GM21529 (cell line): ENCODE data around the gene NRIP1.
"Not testable (repeated sequence)": the region's sequence is repeated elsewhere in the genome, so short reads cannot be mapped to it uniquely, and the experiment has no call there.

Experiments used
- ATAC-seq: cut with Tn5 transposase; IDR thresholded peaks from one replicate; pipeline ENCODE4 v1.9.1; 2021; ENCODE audit not compliant: unreplicated experiment

Gene NRIP1

GRCh38 chr21:14981246-14981645 lies 83.6 kb downstream of the NRIP1 start:
- ATAC-seq, result no peak

- no peak for ATAC-seq
Observed at GRCh38 chr21:14979264-14979663, 85.5 kb downstream of the NRIP1 start.

- no peak for ATAC-seq
Observed at GRCh38 chr21:14977814-14978213, 87.0 kb downstream of the NRIP1 start.

GRCh38 chr21:14975136-14975919 lies 89.5 kb downstream of the NRIP1 start:
- no peak for ATAC-seq

- no peak for ATAC-seq
Observed at GRCh38 chr21:14972678-14973077, 92.1 kb downstream of the NRIP1 start.

GRCh38 chr21:14968821-14969220 lies 96.0 kb downstream of the NRIP1 start:
- no peak for ATAC-seq

- no peak for ATAC-seq
Observed at GRCh38 chr21:14968029-14968428, 96.8 kb downstream of the NRIP1 start.

- ATAC-seq, result no peak
Observed at GRCh38 chr21:14964621-14965020, 100.2 kb downstream of the NRIP1 start.

GRCh38 chr21:14962217-14962616 lies 102.6 kb downstream of the NRIP1 start:
- ATAC-seq, result no peak

- ATAC-seq, result no peak
Observed at GRCh38 chr21:14961502-14961901, 103.3 kb downstream of the NRIP1 start.

GRCh38 chr21:14959343-14959742 lies 105.5 kb downstream of the NRIP1 start:
- ATAC-seq, result no peak

- ATAC-seq, result no peak
Observed at GRCh38 chr21:14957836-14958235, 107.0 kb downstream of the NRIP1 start.

- no peak for ATAC-seq
Observed at GRCh38 chr21:14956807-14957206, 108.0 kb downstream of the NRIP1 start.

- ATAC-seq, result no peak
Observed at GRCh38 chr21:14955936-14956520, 108.8 kb downstream of the NRIP1 start.

GRCh38 chr21:14952916-14953315 lies 111.9 kb downstream of the NRIP1 start:
- ATAC-seq, result no peak

- ATAC-seq, result no peak
Observed at GRCh38 chr21:14949603-14950002, 115.2 kb downstream of the NRIP1 start.

- ATAC-seq, result no peak
Observed at GRCh38 chr21:14947613-14948160, 117.1 kb downstream of the NRIP1 start.

- ATAC-seq, result no peak
Observed at GRCh38 chr21:14945176-14945575, 119.6 kb downstream of the NRIP1 start.

GRCh38 chr21:14943616-14944015 lies 121.2 kb downstream of the NRIP1 start:
- no peak for ATAC-seq

GRCh38 chr21:14942801-14943490 lies 121.9 kb downstream of the NRIP1 start:
- ATAC-seq, result no peak

- not testable (repeated sequence) for ATAC-seq
Observed at GRCh38 chr21:14927324-14927723, 137.5 kb downstream of the NRIP1 start.

- no peak for ATAC-seq
Observed at GRCh38 chr21:14926186-14926585, 138.6 kb downstream of the NRIP1 start.
